GM12875 (cell line): ENCODE measurements around the gene TREX2.

ENCODE experiments used
- H3K4me3 ChIP-seq: one replicate; pipeline ENCODE4 v1.5.1; 2011; ENCODE audit warnings: low read depth, low read length, control low read depth
- TF ChIP-seq, protein P1 (sequence below): IDR thresholded peaks from 2 replicates; pipeline ENCODE4 v1.5.1; 2011; ENCODE audit warnings: low read depth, mild to moderate bottlenecking, control low read depth, inconsistent platforms, low read length, moderate library complexity, borderline replicate concordance; ENCODE audit not compliant: insufficient read depth

Gene TREX2

DNA sequence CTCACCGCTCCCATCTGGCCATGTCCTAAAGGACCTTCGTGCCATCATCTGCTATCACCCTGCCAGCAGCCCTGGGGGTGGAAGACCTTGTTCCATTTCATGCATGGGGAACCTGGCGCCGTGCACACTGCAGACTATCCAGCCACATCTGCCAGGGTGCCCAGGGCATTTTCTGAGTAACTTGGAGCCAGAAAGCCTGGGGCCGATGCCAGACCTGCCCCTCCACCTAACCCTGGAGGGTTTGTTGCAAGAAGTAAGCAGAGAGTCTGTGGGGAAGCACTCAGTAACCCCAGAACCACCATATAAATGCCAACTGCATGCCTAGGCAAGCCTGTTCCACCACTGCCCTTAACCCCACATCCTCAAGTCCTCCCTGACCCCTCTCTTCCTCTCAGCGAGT, 17.2 kb upstream of the TREX2 start:
- no peak overlapping the region for H3K4me3 ChIP-seq
- TF ChIP-seq, protein P1, sequence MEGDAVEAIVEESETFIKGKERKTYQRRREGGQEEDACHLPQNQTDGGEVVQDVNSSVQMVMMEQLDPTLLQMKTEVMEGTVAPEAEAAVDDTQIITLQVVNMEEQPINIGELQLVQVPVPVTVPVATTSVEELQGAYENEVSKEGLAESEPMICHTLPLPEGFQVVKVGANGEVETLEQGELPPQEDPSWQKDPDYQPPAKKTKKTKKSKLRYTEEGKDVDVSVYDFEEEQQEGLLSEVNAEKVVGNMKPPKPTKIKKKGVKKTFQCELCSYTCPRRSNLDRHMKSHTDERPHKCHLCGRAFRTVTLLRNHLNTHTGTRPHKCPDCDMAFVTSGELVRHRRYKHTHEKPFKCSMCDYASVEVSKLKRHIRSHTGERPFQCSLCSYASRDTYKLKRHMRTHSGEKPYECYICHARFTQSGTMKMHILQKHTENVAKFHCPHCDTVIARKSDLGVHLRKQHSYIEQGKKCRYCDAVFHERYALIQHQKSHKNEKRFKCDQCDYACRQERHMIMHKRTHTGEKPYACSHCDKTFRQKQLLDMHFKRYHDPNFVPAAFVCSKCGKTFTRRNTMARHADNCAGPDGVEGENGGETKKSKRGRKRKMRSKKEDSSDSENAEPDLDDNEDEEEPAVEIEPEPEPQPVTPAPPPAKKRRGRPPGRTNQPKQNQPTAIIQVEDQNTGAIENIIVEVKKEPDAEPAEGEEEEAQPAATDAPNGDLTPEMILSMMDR: no peak

DNA sequence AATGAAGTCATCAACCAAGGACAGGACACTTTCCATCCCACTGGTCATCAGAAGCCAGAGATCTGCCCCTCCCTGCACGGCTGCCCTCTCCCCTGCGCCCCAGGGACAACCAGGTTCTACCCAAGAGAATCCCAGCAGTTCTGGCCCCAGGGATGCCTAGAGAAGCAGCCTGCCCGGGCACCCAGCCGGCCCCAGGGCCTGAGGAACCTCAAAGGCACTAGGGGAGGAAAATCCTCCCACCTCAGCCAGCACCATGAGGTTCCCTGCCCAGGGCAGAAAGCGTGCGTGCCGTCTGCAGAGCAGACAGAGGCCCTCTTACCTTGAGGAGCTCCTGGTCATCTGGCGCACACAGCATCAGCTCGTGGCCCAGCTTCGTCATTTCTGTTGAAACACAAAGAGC, 16.4 kb upstream of the TREX2 start:
- H3K4me3 ChIP-seq: no peak overlapping the region
- TF ChIP-seq, protein P1: no peak

DNA sequence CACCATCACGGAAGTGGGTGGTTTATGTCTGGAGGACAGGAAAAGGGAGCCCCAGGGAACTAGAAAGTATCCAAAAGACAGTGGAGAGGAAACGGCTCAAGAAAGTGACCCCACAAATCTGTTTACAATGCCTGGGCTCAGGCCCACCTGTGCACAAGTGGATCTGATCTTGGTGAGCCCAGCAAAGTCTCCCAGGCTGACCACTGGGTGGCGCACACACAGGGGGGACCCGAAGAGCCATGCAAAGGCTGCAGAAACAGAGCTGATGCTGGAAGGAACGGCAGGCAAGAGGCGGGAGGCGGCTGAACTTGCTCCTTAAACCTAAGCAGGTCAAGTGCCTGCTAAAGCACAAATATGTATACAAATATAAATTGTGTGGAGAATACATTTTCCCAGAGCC, 15.0 kb upstream of the TREX2 start:
- TF ChIP-seq, protein P1: peak; percentile 77
- no peak overlapping the region for H3K4me3 ChIP-seq

DNA sequence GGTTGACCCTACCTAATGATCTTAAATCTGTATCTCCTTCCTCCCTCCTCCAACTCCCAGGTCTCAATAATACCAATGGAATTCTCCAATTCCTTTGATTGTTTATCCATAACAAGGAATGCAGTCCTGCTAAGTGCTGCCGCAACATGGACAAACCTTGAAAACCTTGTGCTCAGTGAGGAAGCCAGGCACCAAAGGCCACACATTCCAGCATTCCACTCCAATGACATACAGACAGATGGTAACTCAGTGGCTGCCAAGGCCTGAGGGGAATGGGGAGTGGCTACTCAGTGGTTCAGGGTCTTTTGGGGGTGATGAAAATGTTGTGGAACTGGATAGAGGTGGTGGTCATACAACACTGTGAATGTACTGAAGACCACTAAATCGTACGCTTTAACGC, 14.1 kb upstream of the TREX2 start:
- H3K4me3 ChIP-seq: no peak overlapping the region
- TF ChIP-seq, protein P1: no peak

DNA sequence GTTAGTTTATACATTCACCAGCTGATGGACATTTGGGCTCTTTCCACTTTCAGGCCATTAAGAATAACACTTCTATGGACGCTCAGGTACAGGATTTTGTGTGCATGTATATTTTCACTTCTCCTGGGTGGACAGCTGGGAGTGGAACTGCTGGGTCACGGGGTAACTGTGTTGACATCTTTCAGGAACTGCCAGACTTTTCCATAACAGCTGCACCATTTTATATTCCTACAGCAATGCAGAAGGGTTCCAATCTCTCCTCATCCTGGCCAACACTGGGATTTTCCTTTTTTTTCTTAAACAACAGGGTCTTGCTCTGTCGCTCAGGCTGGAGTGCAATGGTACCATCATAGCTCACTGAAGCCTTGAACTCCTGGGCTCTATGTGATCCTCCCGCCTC, 12.6 kb upstream of the TREX2 start:
- TF ChIP-seq, protein P1: no peak

DNA sequence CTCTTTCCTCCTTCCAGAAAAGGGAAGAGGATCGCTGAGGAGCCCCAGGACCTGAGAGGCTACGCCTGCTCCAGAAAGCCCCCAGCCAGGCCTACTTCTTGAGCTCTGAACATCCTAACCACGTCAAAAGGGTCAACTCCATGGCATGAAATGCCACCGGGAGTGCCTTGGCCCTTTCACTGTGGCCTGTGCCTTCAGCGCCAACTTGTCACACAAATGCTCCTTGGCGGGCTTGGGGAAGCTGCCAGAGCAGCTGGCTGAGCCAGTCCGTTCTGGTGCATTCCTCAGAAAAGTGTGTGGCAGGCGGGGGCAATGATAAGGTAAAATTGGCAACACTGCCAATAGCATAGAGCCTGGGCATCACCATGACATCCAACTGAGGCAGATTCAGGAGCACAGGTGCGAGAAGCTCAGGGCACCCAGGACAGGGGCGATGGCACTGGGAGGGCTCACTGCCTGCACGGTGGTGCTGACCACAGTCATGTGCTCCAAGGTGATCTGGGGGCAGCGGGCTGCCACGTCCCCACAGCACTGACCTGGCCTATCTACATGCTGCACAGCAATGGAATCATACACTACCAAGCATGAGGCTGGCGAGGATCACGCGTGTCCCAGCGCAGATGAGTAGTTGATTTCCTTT, 12.1 kb upstream of the TREX2 start:
- no peak overlapping the region for H3K4me3 ChIP-seq
- TF ChIP-seq, protein P1: no peak

More for the DNA sequence above, 12.6 kb upstream of the TREX2 start:
- H3K4me3 ChIP-seq: no peak overlapping the region

DNA sequence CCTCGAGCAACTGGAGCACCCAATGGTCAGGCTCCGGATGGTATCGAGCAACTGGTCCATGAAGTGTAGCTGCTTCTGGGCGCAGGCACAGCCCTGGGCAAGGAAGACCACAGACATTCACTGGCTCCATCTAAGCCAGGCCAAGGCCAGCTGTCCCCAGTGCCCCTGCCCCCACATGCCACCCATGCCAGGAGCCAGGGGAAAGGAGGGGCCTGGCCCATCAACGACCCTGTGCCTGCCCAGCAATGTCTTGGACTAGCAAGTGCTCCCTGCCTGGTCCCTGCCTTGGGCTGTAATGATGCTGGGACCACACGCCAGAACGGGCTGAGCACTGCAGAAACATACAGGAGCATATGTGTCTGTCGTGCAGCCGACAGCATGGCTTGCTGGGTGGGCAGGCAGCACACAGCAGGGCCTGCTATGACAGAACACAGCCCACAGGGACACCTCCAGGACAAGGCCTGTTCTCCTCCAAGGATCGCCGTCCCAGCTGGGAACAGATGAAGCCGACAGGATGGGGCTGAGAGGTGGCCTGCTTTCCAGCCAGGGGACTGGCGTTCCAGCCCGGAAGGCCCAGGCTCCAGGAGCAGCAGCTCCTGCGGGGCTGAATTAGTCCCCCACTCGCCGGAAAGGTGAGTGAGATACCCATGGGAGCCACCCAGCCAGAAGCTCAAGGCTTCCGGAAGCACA, 11.4 kb upstream of the TREX2 start:
- TF ChIP-seq, protein P1: no peak
- H3K4me3 ChIP-seq: no peak overlapping the region
